HepG2 (cell line): ENCODE measurements around the gene HRC. TPM values are rescaled to one million over a fixed set of nuclear protein-coding genes. Genes with fewer than 3 reads are reported as not detected.

Experiments
- GABPB1 ChIP-seq: IDR thresholded peaks from 2 replicates; pipeline ENCODE4 v1.6.1; 2016; ENCODE audit warnings: mild to moderate bottlenecking, missing genetic modification reagents, moderate library complexity, missing compliant biosample characterization
- GTF2F1 ChIP-seq: fragments of 150-350 bp; IDR thresholded peaks from 2 replicates; pipeline ENCODE4 v1.6.1; 2014; ENCODE audit warnings: low read length
- HDAC6 ChIP-seq: fragments of 200-600 bp; sonication (generic); IDR thresholded peaks from 2 replicates; pipeline ENCODE4 v1.7.0; 2017; ENCODE audit warnings: mild to moderate bottlenecking, antibody characterized with exemption, low read length, low read depth
- HNF4G ChIP-seq, 2 experiments: sonication (generic) in 1 of 2; formaldehyde crosslinking in 1 of 2; IDR thresholded peaks; 2 replicates each; pipeline versions ENCODE4 v1.4.0 to v1.6.1; 2011 to 2020; ENCODE audit warnings: borderline replicate concordance in 2 of 2, low read depth in 2 of 2, mild to moderate bottlenecking in 2 of 2, low read length in 1 of 2, missing genetic modification reagents in 1 of 2, moderate library complexity in 1 of 2
- KDM5B ChIP-seq: sonication (generic); formaldehyde crosslinking; IDR thresholded peaks from 2 replicates; pipeline ENCODE4 v1.4.0; 2020; ENCODE audit warnings: missing genetic modification reagents, mild to moderate bottlenecking, borderline replicate concordance
- MBD4 ChIP-seq: IDR thresholded peaks from 2 replicates; pipeline ENCODE4 v1.6.1; 2012; ENCODE audit warnings: low read length, inconsistent platforms, borderline replicate concordance
- MIER2 ChIP-seq: IDR thresholded peaks from 2 replicates; pipeline ENCODE4 v1.6.1; 2016; ENCODE audit warnings: missing biosample characterization, missing genetic modification reagents
- MIXL1 ChIP-seq: IDR thresholded peaks from 2 replicates; pipeline ENCODE4 v1.6.1; 2016
- SCMH1 ChIP-seq: sonication (generic); formaldehyde crosslinking; IDR thresholded peaks from 2 replicates; pipeline ENCODE4 v1.9.0; 2021; ENCODE audit warnings: missing genetic modification reagents, mild to moderate bottlenecking, borderline replicate concordance
- TEAD2 ChIP-seq: sonication (generic); formaldehyde crosslinking; IDR thresholded peaks from 2 replicates; pipeline ENCODE4 v1.9.0; 2021; ENCODE audit warnings: missing genetic modification reagents
- ZNF124 ChIP-seq: sonication (generic); formaldehyde crosslinking; IDR thresholded peaks from 2 replicates; pipeline ENCODE4 v1.4.0; 2020; ENCODE audit warnings: missing genetic modification reagents
- ZNF160 ChIP-seq: sonication (generic); formaldehyde crosslinking; IDR thresholded peaks from 2 replicates; pipeline ENCODE4 v1.8.0; 2022; ENCODE audit warnings: mild to moderate bottlenecking, inconsistent platforms, missing genetic modification reagents
- ZNF264 ChIP-seq: sonication (generic); formaldehyde crosslinking; IDR thresholded peaks from 2 replicates; pipeline ENCODE4 v1.4.0; 2020; ENCODE audit warnings: missing genetic modification reagents
- ZNF337 ChIP-seq: sonication (generic); formaldehyde crosslinking; IDR thresholded peaks from 2 replicates; pipeline ENCODE4 v1.5.1; 2020; ENCODE audit warnings: missing genetic modification reagents, low read depth, mild to moderate bottlenecking, borderline replicate concordance
- ZNF460 ChIP-seq: sonication (generic); formaldehyde crosslinking; IDR thresholded peaks from 2 replicates; pipeline ENCODE4 v1.5.1; 2020; ENCODE audit warnings: missing genetic modification reagents, mild to moderate bottlenecking, borderline replicate concordance
- ZNF546 ChIP-seq: sonication (generic); formaldehyde crosslinking; conservative IDR thresholded peaks from 2 replicates; pipeline ENCODE4 v1.8.1; 2023; ENCODE audit warnings: mild to moderate bottlenecking, missing genetic modification reagents
- ZNF766 ChIP-seq: sonication (generic); formaldehyde crosslinking; IDR thresholded peaks from 2 replicates; pipeline ENCODE4 v1.5.0; 2020; ENCODE audit warnings: missing genetic modification reagents, borderline replicate concordance
- polyA plus RNA-seq, 8 experiments: library from polyadenylated mRNA; depleted of rRNA in 3 of 8; stranded (reverse) in 7 of 8; unstranded in 1 of 8; fragments of >200 nt; fragmentation: Illumina TruSeq in 4 of 8; extraction: Trizol in 4 of 8; gene quantifications; 2 replicates each; pipeline versions ENCODE4 v1.2.1 to v1.2.3, GENCODE V29; 2011 to 2016; ENCODE audit warnings: low read depth in 4 of 8, missing spikeins in 1 of 8, mixed read lengths in 1 of 8; ENCODE audit not compliant: insufficient read depth in 1 of 8
- total RNA-seq, 5 experiments: library from RNA; depleted of rRNA; stranded (reverse); fragments of >200 nt; fragmentation: Illumina TruSeq; extraction: Trizol; gene quantifications; 2 replicates each; pipeline ENCODE4 v1.2.3, GENCODE V29; 2016; ENCODE audit warnings: low read depth in 1 of 5
- TF ChIP-seq, protein P1 (sequence below): sonication (generic); formaldehyde crosslinking; IDR thresholded peaks from 2 replicates; pipeline ENCODE4 v1.4.0; 2020; ENCODE audit warnings: missing genetic modification reagents
- TF ChIP-seq, protein P2 (sequence below): sonication (generic); formaldehyde crosslinking; IDR thresholded peaks from 2 replicates; pipeline ENCODE4 v1.5.1; 2020; ENCODE audit warnings: mild to moderate bottlenecking, missing genetic modification reagents, moderate library complexity
- TF ChIP-seq, protein P3 (sequence below): sonication (generic); formaldehyde crosslinking; IDR thresholded peaks from 2 replicates; pipeline ENCODE4 v1.4.0; 2020; ENCODE audit warnings: mild to moderate bottlenecking, missing genetic modification reagents
- TF ChIP-seq, protein P4 (sequence below): IDR thresholded peaks from 2 replicates; pipeline ENCODE4 v1.6.1; 2018; ENCODE audit warnings: missing genetic modification reagents, mild to moderate bottlenecking, missing compliant biosample characterization
- TF ChIP-seq, protein P5 (sequence below): sonication (generic); formaldehyde crosslinking; conservative IDR thresholded peaks from 2 replicates; pipeline ENCODE4 v1.4.0; 2020; ENCODE audit warnings: missing genetic modification reagents

Gene HRC
- total and polyA plus RNA-seq, 2 of the 13 experiments (the other 11 are each of a cell fraction or from before 2014, with no cell fraction given): 3.6 to 15.4 TPM

DNA sequence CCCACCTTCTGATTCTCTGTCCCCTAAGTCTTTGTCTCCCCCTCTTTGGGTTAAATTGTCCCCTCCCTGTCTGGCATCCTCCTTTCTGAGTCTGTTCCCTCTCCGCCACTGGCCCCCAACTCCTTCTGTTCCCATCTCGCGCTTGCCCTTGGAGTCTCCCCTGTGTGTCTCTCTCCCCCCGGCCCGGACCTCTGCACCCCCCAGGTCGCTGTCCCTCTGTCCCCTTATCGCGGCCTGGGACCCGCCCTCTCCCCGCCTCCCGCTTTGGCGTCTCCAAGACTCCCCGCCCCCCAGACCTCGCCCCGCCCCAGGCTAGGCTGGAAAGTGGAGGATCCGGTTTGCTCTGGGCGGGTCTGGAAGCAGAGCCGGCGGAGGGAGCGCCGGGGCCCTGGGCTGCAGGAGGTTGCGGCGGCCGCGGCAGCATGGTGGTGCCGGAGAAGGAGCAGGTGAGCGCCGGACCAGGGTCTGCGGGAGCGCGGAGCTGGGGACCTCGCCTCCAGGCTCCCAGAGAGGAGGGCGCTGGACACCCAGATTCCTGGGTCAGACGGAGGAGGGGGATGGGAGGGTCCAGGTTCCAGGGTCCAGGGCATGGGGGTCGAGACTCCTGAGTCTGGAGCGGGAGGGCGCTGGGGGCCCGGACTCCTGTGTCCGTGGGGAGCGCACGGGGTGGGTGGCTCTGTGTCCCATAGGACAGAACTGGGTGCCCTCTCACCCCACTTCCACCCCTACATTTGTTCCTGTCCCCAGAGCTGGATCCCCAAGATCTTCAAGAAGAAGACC lies 2.4 kb upstream of the HRC start, which contains the start of gene TRPM4 (continued):
- TF ChIP-seq ZNF460 (CRISPR knock-in tag) (no peak), ZNF546 (CRISPR knock-in tag) (no peak), GTF2F1 (no peak), GABPB1 (CRISPR knock-in tag) (peak; percentile 71; the same call in 1 of the 2 replicates), ZNF337 (no peak), ZNF766 (CRISPR knock-in tag) (no peak), MIER2 (CRISPR knock-in tag) (no peak), MIXL1 (no peak), ZNF264 (CRISPR knock-in tag) (no peak), ZNF124 (CRISPR knock-in tag) (0 out of 2 replicates have a peak, but pooled peaks have one; percentile 25), MBD4 (no peak), KDM5B (CRISPR knock-in tag) (peak; percentile 31; the same call in 1 of the 2 replicates), HDAC6 (no peak), TEAD2 (CRISPR knock-in tag) (no peak), ZNF160 (CRISPR knock-in tag) (no peak), SCMH1 (no peak), HNF4G (IDR thresholded peaks at IDR 0.05; ENCODE audit: borderline replicate concordance, low read depth, low read length) (peak; percentile 26; the same call in 1 of the 2 replicates), HNF4G (CRISPR knock-in tag; IDR thresholded peaks at IDR 0.05; ENCODE audit: borderline replicate concordance, low read depth) (no peak)
- TF ChIP-seq, protein P1, sequence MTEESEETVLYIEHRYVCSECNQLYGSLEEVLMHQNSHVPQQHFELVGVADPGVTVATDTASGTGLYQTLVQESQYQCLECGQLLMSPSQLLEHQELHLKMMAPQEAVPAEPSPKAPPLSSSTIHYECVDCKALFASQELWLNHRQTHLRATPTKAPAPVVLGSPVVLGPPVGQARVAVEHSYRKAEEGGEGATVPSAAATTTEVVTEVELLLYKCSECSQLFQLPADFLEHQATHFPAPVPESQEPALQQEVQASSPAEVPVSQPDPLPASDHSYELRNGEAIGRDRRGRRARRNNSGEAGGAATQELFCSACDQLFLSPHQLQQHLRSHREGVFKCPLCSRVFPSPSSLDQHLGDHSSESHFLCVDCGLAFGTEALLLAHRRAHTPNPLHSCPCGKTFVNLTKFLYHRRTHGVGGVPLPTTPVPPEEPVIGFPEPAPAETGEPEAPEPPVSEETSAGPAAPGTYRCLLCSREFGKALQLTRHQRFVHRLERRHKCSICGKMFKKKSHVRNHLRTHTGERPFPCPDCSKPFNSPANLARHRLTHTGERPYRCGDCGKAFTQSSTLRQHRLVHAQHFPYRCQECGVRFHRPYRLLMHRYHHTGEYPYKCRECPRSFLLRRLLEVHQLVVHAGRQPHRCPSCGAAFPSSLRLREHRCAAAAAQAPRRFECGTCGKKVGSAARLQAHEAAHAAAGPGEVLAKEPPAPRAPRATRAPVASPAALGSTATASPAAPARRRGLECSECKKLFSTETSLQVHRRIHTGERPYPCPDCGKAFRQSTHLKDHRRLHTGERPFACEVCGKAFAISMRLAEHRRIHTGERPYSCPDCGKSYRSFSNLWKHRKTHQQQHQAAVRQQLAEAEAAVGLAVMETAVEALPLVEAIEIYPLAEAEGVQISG: peak; percentile 61
- TF ChIP-seq, protein P2, sequence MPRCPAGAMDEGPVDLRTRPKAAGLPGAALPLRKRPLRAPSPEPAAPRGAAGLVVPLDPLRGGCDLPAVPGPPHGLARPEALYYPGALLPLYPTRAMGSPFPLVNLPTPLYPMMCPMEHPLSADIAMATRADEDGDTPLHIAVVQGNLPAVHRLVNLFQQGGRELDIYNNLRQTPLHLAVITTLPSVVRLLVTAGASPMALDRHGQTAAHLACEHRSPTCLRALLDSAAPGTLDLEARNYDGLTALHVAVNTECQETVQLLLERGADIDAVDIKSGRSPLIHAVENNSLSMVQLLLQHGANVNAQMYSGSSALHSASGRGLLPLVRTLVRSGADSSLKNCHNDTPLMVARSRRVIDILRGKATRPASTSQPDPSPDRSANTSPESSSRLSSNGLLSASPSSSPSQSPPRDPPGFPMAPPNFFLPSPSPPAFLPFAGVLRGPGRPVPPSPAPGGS (CRISPR knock-in tag): 0 out of 2 replicates have a peak, but pooled peaks have one; percentile 15
- TF ChIP-seq, protein P3, sequence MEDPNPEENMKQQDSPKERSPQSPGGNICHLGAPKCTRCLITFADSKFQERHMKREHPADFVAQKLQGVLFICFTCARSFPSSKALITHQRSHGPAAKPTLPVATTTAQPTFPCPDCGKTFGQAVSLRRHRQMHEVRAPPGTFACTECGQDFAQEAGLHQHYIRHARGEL: no peak
- TF ChIP-seq, protein P4, sequence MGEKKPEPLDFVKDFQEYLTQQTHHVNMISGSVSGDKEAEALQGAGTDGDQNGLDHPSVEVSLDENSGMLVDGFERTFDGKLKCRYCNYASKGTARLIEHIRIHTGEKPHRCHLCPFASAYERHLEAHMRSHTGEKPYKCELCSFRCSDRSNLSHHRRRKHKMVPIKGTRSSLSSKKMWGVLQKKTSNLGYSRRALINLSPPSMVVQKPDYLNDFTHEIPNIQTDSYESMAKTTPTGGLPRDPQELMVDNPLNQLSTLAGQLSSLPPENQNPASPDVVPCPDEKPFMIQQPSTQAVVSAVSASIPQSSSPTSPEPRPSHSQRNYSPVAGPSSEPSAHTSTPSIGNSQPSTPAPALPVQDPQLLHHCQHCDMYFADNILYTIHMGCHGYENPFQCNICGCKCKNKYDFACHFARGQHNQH (CRISPR knock-in tag): no peak
- TF ChIP-seq, protein P5, sequence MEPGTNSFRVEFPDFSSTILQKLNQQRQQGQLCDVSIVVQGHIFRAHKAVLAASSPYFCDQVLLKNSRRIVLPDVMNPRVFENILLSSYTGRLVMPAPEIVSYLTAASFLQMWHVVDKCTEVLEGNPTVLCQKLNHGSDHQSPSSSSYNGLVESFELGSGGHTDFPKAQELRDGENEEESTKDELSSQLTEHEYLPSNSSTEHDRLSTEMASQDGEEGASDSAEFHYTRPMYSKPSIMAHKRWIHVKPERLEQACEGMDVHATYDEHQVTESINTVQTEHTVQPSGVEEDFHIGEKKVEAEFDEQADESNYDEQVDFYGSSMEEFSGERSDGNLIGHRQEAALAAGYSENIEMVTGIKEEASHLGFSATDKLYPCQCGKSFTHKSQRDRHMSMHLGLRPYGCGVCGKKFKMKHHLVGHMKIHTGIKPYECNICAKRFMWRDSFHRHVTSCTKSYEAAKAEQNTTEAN: no peak
